GM21528 (cell line): ENCODE measurements around the gene KDM3A.
"Not testable (repeated sequence)": the region's sequence is repeated elsewhere in the genome, so short reads cannot be mapped to it uniquely, and the experiment has no call there.

ENCODE experiments used
- ATAC-seq: cut with Tn5 transposase; IDR thresholded peaks from one replicate; pipeline ENCODE4 v1.9.1; 2021; ENCODE audit warnings: mild to moderate bottlenecking, moderate library complexity; ENCODE audit not compliant: unreplicated experiment, low FRiP score

KDM3A gene

DNA sequence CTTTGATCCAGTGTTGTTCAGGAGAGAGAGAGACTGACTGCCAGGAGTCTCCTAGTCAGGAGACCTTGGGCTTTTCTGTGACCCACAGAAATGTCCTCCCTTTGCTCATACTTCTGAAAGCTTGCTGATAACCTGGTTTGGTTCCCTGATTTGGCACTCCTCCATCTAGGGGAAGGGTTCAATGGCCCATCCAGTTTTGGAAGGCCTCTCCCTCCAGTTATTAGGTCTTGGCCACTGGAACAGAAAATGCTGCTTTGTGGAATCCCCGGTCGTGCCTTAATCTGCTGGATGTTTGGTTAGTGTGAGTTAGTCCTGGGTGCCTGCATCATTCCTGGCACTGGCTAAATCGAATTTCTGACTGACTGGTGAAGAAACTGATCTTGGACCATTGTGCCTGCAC is 35.7 kb downstream of the KDM3A start:
- ATAC-seq = no peak

DNA sequence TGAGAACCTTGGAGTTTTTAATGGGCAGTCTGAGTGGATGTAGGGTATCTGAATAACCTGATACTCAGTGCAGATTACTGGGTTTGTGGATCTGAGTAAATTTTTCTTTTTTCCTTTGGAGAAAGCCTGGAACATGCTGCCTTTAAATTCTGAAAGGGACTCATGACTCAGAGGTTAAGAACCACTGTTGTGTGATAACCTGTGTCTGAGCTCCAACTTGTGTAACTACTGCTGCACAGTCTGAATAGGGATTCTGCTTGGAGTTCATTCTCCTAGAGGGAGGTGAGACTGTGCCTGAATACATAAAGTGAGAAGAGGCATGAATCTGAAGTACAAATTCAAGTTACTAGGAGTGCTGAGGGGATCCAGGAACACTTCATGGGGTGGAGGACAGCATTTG is 36.2 kb downstream of the KDM3A start:
- ATAC-seq = no peak

DNA sequence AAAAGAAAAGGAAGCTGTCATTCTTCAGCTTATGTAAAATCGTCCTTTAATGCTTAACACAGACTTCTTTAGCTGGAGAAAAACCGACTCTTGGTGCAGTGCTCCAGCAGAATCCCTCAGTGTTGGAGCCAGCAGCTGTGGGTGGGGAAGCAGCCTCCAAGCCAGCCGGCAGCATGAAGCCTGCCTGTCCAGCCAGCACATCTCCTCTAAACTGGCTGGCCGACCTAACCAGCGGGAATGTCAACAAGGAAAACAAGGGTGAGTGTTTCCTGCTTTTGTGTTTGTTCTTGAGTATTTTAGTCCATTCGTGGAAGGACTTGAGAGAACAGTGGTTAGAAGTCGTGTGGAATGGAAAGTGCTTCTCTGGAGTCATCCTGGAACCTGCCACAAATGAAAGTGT is 38.9 kb downstream of the KDM3A start:
- ATAC-seq = no peak

GRCh38 chr2:86482034-86482433 is 40.9 kb downstream of the KDM3A start:
- ATAC-seq = no peak

- no peak for ATAC-seq
These were observed 43.2 kb downstream of the KDM3A start for GRCh38 chr2:86484385-86484784.

- no peak for ATAC-seq
These were observed 43.9 kb downstream of the KDM3A start for GRCh38 chr2:86485103-86485502.

DNA sequence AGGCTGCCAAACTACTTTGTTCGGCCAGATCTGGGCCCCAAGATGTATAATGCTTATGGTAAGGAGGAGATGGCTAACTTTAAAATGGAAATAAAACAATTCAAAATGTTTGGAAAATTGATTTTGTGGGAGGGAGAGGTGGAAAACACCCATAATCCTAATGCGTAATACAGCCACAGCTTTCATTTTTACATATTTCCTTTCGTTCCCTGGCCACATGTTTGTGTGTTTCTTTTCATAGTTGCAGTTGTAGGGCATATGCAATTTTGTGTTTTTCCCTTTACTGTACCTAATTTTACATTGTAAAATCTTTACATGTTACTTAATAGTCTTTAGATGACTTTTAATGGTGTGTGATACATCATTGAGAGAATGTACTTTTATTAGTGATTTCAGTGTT is 44.6 kb downstream of the KDM3A start:
- ATAC-seq = no peak

DNA sequence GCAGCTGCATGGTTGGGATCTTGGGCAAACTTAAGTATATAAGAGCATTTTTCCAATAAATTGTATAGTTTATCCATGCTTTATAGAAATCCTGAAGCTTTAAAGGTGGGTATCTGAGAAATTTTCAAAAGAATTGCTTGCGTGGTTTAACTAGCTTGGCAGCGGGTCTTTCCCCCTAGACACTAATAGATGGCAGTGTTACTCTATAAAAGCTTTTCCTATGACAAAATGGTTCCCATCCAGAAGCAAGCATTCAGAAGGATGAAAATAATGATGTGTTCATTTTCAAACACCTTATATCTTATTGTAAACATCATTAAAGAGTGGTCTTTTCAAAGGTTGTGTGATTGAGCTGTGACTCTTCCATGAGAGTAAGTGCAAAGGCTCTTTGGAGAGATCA is 45.9 kb downstream of the KDM3A start:
- no peak for ATAC-seq

DNA sequence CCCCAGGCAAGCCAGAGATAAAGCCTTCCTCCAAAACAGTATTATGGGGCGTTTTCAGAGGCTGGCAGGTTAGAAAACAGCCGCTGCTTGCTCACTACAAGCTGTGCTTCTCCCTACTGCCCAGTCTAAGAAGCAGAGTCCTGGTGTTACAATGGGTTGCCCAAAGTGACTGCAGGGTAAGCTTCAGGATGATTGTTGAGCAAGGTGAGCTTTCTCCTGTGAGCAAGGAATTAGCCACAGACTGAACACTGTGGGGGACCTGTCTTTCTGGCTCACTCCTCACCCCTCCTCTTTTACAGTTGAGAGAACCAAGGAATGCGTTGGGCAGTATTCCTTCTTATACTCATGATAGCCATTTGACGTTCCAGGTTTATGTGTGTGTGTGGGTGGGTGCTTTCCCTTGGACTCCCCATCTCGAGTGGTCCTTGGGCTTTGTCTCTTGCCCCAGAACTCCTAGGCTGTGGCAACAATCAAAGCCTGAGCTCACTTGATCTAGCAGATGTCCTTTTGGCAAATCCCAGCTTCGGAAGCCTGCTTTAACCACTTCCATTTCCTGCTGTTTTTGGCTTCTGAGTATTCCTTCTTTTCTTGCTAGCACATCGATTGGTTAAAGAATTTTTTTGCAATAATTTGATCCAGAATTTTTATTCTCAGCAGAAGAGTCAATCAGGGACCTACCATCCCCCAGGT is 47.5 kb downstream of the KDM3A start:
- no peak for ATAC-seq

- ATAC-seq = no peak
These were observed 48.4 kb downstream of the KDM3A start for GRCh38 chr2:86489542-86489941.

DNA sequence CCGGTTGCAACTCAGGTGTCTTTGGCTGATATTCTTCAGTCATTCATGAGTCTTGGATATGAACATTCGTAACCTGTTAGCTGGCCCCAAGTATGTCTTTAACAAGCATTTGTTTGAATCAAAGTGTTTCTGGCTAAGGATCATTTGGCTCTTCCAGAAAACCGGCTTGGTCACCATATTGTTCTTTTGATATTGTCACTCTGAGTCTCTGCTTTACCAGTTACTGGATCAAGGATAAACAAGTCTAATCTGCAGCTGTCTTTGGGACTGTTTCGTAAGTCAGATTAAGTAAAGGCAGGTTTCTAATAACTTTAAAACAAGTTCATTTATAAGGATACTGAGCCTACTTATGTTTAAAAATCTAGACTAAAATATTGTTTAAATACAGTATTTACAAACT is 49.1 kb downstream of the KDM3A start:
- ATAC-seq = no peak

DNA sequence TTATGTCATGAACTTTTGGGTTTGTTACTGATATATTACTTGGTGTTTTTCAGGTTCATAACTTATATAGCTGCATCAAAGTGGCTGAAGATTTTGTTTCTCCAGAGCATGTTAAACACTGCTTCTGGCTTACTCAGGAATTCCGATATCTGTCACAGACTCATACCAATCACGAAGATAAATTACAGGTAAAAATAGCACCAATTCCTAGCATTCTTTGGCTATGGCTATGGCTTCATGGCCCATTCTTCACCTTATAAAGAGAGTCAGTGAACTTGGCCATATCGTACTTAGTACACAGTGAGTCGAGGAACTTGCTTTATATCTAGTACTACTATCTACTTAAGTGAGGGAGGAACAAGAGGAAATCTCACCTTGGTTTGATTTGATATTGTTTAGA is 49.9 kb downstream of the KDM3A start:
- ATAC-seq = no peak

DNA sequence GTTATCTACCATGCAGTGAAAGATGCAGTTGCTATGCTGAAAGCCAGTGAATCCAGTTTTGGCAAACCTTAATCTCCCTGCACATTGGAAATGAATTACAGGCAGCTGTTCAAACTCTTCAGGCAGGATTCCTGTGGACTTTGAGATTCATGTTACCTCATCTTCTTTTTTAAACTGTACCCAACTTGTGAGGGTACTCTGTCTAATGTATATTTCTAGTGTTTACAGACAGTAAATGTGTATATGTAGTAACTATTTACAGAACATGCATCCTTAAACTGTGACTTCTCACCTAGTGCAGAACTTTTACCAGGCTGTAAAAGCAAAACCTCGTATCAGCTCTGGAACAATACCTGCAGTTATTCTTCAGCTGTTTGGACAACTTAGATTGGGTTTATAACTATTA is 50.9 kb downstream of the KDM3A start:
- ATAC-seq = no peak

- ATAC-seq = not testable (repeated sequence)
These were observed 55.2 kb downstream of the KDM3A start for GRCh38 chr2:86496391-86496790.

- ATAC-seq = no peak
These were observed 57.5 kb downstream of the KDM3A start for GRCh38 chr2:86498468-86499260.

DNA sequence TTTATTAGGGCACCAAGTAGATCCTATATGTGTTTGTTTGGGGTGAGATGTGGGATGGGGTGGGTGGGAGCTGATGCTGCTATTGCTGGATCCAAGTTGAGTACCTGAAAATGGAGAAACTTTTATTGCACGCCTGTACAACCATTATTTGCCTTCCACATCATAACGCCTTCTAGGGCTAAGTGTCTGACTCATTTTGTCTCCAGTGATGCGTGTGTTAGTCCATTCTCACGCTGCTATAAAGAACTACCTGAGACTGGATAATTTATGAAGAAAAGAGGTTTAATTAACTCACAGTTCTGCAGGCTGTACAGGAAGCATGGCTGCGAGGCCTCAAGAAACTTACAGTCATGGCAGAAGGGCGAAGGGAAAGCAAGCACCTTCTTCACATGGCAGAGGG is 58.2 kb downstream of the KDM3A start:
- ATAC-seq = no peak

- no peak for ATAC-seq
These were observed 59.3 kb downstream of the KDM3A start for GRCh38 chr2:86500325-86501083.

DNA sequence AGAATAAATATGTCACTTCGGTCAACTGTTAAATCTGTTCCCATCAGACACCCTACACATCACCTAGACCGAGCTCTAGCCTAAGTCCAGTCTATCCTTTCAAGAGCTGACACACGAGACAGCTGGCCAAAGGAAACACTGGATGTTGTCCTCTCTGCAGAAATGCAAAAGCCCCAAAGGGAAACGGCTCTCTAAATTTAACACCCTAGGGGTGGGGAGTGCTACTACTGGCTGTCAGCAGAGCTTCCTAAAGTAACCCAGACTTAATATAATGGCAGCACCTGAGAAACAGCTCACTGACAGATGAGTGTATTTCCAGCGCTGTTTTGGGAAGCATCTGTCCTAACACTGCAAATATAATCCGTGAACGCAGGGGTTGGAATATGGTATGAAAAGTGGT is 66.4 kb downstream of the KDM3A start:
- ATAC-seq = no peak

- no peak for ATAC-seq
These were observed 69.3 kb downstream of the KDM3A start for GRCh38 chr2:86510436-86510933.

- ATAC-seq = no peak
These were observed 70.9 kb downstream of the KDM3A start for GRCh38 chr2:86512034-86512433.

GRCh38 chr2:86512892-86513291 is 71.7 kb downstream of the KDM3A start:
- ATAC-seq = no peak
